Spinal cord (tissue), 10 donors: Measurements from ENCODE around the gene TMEM39B. TPM values are rescaled to one million over a fixed set of nuclear protein-coding genes. Genes with fewer than 3 reads are reported as not detected.
"Not testable (repeated sequence)": the region's sequence is repeated elsewhere in the genome, so short reads cannot be mapped to it uniquely, and the experiment has no call there.

Experiments
- DNase-seq, 6 donors: peaks; one replicate each; pipeline versions ENCODE4 v3.0.0 to v3.0.0-alpha.2; 2013 to 2015; ENCODE audit warnings: low spot score in 6 of 6, low read depth in 4 of 6
- H3K27ac ChIP-seq: one replicate; pipeline ENCODE4 v1.5.1; 2013; ENCODE audit warnings: low read depth, low read length, control low read depth
- H3K27me3 ChIP-seq: one replicate; pipeline ENCODE4 v1.6.1; 2013; ENCODE audit warnings: low read length; ENCODE audit not compliant: control insufficient read depth, insufficient read depth
- H3K36me3 ChIP-seq: one replicate; pipeline ENCODE4 v1.6.1; 2013; ENCODE audit warnings: low read length; ENCODE audit not compliant: control insufficient read depth, insufficient read depth
- H3K4me1 ChIP-seq: one replicate; pipeline ENCODE4 v1.6.1; 2013; ENCODE audit warnings: low read length; ENCODE audit not compliant: control insufficient read depth, insufficient read depth
- H3K4me3 ChIP-seq: one replicate; pipeline ENCODE4 v1.5.1; 2013; ENCODE audit warnings: low read depth, low read length, control low read depth
- H3K9me3 ChIP-seq: one replicate; pipeline ENCODE4 v1.6.1; 2013; ENCODE audit warnings: low read length; ENCODE audit not compliant: control insufficient read depth, insufficient read depth
- WGBS: methylation state at CpG from one replicate; pipeline ENCODE4 v1.1.5; 2013; ENCODE audit warnings: missing lambda C conversion rate; ENCODE audit not compliant: insufficient coverage; 5-methylcytosine and 5-hydroxymethylcytosine counted together
- polyA plus RNA-seq, 2 donors: library from polyadenylated mRNA; unstranded; fragments of 120-200 nt; gene quantifications; one replicate each; pipeline ENCODE4 v1.2.1, GENCODE V29; 2013; ENCODE audit not compliant: insufficient read length in 2 of 2
- total RNA-seq, 2 donors: library from RNA; depleted of rRNA in 1 of 2; stranded (reverse); fragments of 120-200 nt in 1 of 2; fragments of >200 nt in 1 of 2; gene quantifications; one replicate each; pipeline versions ENCODE4 v1.2.3 to v1.2.4, GENCODE V29; 2013 to 2014
- donor health status: healthy.

The TMEM39B gene
- total and polyA plus RNA-seq, 4 donors: 2.9 to 22.2 (median 12.6) TPM

DNA sequence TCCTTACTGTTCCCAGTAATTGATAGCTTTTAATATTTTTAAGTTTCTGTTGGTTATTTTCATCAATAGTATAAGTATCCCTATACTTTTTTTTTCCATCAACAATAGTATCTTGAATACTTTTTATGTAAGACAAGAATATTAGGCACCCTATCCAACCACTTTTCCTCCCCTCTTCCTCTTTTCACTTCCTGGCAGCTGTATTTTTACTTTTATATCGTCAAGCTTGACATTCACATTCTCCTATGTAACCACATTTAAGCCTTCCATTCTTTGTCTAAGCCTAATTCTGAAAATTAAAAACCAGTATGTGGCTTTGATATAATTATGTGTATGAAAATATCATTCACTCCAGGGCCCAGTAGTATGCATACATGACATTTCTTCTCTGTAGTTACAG is 9.3 kb downstream of the TMEM39B start:
- WGBS: no CpG with 5 or more reads among the region's 1 CpG

DNA sequence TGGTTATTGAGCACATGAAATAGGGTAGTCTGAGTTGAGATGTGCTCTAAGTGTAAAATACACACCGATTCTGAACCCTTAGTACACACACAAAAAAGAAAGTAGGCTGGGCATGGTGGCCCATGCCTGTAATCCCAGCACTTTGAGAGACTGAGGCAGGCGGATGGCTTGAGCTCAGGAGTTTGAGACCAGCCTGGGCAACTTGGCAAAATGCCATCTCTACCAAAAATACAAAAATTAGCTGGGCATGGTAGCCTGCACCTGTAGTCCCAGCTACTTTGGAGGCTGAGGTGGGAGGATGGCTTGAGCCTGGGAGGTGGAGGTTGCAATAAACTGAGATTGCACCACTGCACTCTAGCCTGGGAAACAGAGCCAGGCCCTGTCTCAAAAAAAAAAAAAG is 13.6 kb downstream of the TMEM39B start:
- not testable (repeated sequence) for H3K4me3 ChIP-seq, H3K27ac ChIP-seq, H3K27me3 ChIP-seq, DNase-seq, H3K4me1 ChIP-seq, H3K9me3 ChIP-seq
- H3K36me3 ChIP-seq: peaks cover 59% of the 10 kb centered on the region
- 100% methylated on average over 1 of the region's 2 CpGs for WGBS

More for the DNA sequence above, 9.3 kb downstream of the TMEM39B start:
- no peaks in the 10 kb centered on the region for H3K9me3 ChIP-seq
- no peaks in the 10 kb centered on the region for H3K27me3 ChIP-seq
- no peak overlapping the region for H3K27ac ChIP-seq
- no peak for DNase-seq
- H3K36me3 ChIP-seq: peaks cover 61% of the 10 kb centered on the region
- peaks cover 2% of the 10 kb centered on the region for H3K4me1 ChIP-seq
- no peak overlapping the region for H3K4me3 ChIP-seq

DNA sequence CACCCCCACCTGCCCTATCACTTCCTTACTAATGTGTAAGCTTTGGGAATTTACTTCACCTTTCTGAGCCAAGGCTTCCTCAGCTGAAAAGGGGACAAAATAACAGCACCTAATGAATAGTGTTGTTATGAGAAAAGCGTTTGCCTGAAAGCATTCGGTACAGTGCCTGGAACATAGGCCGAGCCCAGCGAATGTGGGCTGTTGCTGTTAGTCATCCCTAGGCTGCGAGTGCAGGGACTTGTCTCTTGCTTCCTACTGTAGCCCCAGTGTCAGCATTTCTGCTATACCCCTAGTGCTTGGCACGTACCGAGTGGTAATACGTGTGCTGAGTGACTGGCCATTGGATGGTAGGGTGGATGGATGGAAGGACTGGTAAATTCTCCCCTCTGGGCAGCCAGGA is 18.4 kb downstream of the TMEM39B start:
- H3K9me3 ChIP-seq: no peaks in the 10 kb centered on the region
- H3K27me3 ChIP-seq: no peaks in the 10 kb centered on the region
- no peak for DNase-seq
- 95% methylated on average over 6 of the region's 8 CpGs for WGBS
- no peak overlapping the region for H3K27ac ChIP-seq
- H3K4me3 ChIP-seq: no peak overlapping the region
- peaks cover 88% of the 10 kb centered on the region for H3K36me3 ChIP-seq
- H3K4me1 ChIP-seq: no peaks in the 10 kb centered on the region

DNA sequence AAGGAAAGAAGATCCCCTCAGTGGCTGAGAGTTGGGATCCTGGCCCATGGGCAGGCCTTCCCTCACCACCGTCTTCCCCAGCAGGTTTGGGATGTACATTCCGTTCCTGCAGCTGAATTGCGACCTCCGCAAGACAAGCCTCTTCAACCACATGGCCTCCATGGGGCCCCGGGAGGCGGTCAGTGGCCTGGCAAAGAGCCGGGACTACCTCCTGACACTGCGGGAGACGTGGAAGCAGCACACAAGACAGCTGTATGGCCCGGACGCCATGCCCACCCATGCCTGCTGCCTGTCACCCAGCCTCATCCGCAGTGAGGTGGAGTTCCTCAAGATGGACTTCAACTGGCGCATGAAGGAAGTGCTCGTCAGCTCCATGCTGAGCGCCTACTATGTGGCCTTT is 18.9 kb downstream of the TMEM39B start:
- H3K9me3 ChIP-seq: no peaks in the 10 kb centered on the region
- WGBS: 96% methylated on average over 15 of the region's 15 CpGs

DNA sequence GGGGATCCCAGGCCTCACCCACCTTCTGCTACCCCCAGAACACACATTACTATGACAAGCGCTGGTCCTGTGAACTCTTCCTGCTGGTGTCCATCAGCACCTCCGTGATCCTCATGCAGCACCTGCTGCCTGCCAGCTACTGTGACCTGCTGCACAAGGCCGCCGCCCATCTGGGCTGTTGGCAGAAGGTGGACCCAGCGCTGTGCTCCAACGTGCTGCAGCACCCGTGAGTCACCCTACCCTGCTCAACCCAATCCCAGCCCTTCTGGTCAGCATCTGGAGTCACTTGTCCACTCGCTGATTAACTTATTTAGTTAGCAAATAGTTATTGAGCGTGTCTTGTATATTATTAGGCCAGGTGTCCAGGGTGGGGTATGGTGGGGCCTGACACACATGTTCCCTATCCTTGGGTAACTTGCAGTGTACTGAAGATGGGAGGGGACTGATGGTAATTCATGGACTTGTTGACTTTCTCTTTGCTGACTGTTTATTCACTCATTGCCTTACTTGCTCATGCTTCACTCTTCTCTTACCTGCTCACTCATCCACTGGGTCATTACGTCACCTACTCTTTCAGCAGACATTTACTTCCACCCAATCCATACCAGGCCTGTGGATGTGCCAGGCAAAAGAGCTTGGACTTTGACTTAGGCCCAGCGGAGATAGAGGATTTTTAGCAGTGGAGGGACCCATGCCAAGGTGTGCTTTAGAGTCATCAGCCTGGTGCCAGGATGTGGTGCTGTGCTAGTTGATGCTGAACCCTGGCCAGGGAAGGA is 22.2 kb downstream of the TMEM39B start:
- Histone ChIP-seq H3K36me3 (peaks cover 93% of the 10 kb centered on the region), H3K4me3 (no peak overlapping the region), H3K4me1 (no peaks in the 10 kb centered on the region), H3K27me3 (no peaks in the 10 kb centered on the region), H3K9me3 (no peaks in the 10 kb centered on the region), H3K27ac (no peak overlapping the region)
- WGBS: 97% methylated on average over 4 of the region's 11 CpGs
- no peak for DNase-seq

More for the DNA sequence above, 18.9 kb downstream of the TMEM39B start:
- Histone ChIP-seq H3K4me3 (no peak overlapping the region), H3K27ac (no peak overlapping the region), H3K4me1 (no peaks in the 10 kb centered on the region), H3K27me3 (no peaks in the 10 kb centered on the region), H3K36me3 (peaks cover 88% of the 10 kb centered on the region)
- DNase-seq: no peak

DNA sequence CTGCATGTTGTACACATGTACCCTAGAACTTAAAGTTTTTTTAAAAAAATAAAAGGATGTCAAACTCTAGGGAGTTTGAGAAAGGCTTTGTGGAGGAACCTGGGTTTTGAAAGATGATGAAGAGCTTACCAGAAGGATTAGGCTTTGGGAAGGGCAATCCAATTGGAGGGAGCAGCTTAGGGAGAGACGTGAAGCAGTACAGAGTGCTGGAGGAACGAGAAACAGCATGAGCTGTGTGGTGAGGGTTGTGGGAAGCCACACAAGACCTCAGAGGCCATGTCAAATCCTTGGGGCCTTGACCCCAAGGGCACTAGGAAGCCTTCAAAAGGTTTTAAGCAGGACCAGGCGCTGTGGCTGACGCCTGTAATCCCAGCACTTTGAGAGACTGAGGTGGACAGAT is 26.7 kb downstream of the TMEM39B start:
- Histone ChIP-seq H3K9me3 (no peaks in the 10 kb centered on the region), H3K27ac (no peak overlapping the region), H3K36me3 (peaks cover 80% of the 10 kb centered on the region), H3K4me3 (no peak overlapping the region), H3K27me3 (no peaks in the 10 kb centered on the region), H3K4me1 (no peaks in the 10 kb centered on the region)
- WGBS: 100% methylated on average over 4 of the region's 4 CpGs
- no peak for DNase-seq

DNA sequence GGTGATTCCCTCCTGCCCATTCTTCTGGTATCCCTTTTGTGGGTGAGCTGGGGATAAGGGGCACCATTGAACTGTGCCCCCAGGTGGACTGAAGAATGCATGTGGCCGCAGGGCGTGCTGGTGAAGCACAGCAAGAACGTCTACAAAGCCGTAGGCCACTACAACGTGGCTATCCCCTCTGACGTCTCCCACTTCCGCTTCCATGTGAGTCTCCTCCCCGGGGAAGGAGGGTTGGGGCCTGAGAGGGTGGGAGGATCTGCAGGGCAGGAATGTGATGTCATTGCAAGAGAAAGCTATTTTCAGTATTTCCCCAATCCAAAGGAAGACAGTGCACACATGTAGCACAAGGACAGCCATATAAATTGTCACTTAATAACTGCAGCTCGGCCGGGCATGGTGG is 27.6 kb downstream of the TMEM39B start:
- Histone ChIP-seq H3K4me1 (no peaks in the 10 kb centered on the region), H3K27ac (no peak overlapping the region), H3K4me3 (no peak overlapping the region), H3K36me3 (peaks cover 71% of the 10 kb centered on the region), H3K27me3 (no peaks in the 10 kb centered on the region), H3K9me3 (no peaks in the 10 kb centered on the region)
- WGBS: 82% methylated on average over 5 of the region's 10 CpGs
- DNase-seq: no peak

DNA sequence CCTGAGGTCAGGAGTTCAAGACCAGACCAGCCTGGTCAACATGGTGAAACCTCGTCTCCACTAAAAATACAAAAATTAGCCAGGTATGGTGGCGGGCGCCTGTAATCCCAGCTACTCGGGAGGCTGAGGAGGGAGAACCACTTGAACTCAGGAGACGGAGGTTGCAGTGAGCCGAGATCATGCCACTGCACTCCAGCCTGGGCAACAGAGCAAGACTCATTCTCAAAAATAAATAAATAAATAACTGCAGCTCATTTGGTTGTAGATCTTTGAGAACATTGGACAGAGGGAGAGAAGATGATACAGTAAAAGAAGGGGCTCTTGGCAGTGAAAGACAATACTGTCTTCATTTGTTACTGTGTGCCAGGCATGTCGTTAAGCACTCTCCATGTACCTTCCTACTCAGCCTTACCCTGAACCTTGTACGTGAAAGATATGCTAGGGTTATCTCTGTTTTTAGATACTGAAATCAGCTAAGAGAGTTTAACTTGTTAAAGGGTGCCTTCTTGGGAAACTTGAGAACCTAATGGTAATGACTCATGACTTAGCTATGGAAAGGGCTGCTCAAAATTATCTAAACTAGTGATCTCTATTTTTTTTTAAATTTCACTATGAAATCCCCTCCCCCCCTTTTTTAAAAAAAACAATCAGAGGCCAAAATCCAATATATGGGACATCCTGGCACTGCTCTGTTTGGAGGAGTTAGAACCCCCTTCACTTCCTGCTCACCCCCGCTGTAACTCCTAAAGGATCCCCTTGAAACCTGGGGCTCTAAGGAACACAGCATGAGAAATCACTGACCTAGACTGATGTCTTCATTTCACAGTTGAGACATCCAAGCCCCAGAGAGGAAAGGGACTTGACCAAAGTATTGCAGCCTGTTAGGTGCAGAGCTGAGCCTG is 28.3 kb downstream of the TMEM39B start:
- Histone ChIP-seq H3K36me3 (peaks cover 64% of the 10 kb centered on the region), H3K4me3 (no peak overlapping the region), H3K27me3 (no peaks in the 10 kb centered on the region), H3K27ac (no peak overlapping the region), H3K9me3 (no peaks in the 10 kb centered on the region), H3K4me1 (no peaks in the 10 kb centered on the region)
- WGBS: no CpG with 5 or more reads among the region's 9 CpGs
- DNase-seq: no peak

DNA sequence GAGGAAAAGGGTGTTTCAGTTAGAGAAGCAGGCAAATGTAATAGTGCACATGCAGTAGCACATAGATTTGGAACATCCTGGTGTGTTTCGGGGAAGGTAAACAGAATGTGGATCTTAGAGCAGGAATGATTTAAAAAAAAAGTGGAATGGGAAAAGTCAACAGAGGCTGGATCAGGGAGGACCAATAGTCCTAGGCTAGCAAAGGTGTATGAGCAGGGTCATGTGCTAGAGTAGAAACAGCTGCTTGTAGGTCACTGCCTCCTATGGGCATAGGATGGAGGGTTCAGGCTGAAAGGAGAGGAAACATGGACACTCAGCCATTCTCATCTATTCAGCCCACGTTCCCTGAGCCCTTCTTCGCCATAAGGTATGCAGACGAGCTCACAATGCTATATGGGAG is 31.4 kb downstream of the TMEM39B start:
- H3K36me3 ChIP-seq: peaks cover 34% of the 10 kb centered on the region
- no peaks in the 10 kb centered on the region for H3K9me3 ChIP-seq
- WGBS: 92% methylated on average over 1 of the region's 4 CpGs
- no peaks in the 10 kb centered on the region for H3K27me3 ChIP-seq
- peaks cover 9% of the 10 kb centered on the region for H3K4me1 ChIP-seq
- no peak for DNase-seq
- no peak overlapping the region for H3K4me3 ChIP-seq
- no peak overlapping the region for H3K27ac ChIP-seq
